Measurements from ENCODE around the gene DZIP1L.

DZIP1L gene

DNA sequence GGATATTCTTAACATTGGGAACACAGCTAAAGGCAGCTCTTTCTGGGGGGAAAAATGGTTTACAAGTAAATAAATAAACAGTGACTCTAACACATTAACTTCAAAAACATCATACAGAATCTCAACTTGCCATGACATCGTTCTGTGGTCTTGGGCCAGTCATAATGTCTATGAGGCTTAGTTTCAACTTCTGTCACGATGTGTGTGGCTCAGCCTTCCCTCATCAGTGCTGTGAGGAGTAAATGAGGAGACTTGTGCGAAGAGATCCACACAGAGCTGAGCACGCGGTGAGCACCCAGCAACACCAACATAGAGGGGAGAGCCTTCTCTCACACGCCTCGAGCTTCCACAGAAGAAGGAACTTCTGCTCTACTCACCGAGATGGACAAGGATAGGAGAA, 49.0 kb downstream of the DZIP1L start:
- DNase-seq, result no peak

DNA sequence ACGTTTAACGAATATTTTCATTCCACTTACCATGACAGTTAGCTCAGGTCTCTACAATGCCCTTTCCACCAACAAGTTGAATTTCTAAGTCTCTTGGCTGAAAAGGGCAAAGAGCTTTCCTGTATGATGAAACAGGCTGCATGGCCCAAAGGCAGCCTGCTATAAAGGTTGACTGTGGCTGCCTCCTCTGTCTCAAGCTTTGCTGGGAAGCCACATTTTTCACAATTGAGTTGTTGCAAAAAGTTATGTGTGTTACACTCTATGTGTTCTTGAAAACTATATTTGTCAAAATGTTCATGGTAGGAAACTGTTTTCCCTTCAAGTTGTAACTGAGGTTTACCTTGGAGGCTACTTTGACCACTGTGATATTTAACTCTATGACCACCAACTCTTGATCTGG, 49.5 kb downstream of the DZIP1L start:
- no peak for DNase-seq

DNA sequence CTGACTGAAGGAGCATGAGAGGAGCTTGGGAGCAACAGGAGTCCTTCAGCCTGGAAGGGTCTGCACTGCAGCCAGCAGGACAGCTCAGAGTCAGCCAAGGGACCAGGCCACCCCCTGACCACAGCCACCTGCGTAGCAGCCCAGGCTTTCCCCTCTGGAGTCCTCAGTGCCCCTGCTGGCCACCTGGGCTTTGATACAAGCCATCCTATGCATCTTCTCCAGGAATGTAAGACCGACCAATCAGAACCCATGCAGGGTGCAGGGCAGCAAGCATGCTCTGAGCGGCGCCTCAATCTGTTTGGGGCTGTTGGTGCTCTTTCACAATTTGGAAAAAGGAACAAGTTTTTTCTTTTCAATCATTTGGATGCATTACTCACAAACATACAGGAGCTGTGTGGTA, 52.0 kb downstream of the DZIP1L start:
- no peak for DNase-seq

DNA sequence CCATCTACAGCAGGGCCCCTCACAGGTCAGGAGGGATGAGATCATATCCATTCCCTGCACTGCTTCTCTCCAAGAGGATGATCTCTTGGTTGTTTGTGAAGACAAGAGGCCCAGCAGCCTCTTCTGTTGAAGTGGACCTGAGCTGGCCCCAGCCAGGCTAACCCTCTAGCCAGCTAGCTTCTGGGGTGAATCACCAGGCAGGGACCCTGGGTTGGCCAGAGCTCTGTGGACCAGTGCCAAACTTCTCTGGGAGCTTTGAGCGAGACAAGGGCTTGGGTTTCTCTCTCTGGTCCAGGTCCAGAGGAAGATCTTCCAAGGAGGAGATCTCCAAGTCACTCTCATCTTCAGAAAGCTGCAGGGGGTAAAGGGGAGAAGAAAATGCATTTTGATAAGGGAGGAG, 52.8 kb downstream of the DZIP1L start:
- DNase-seq, result no peak

DNA sequence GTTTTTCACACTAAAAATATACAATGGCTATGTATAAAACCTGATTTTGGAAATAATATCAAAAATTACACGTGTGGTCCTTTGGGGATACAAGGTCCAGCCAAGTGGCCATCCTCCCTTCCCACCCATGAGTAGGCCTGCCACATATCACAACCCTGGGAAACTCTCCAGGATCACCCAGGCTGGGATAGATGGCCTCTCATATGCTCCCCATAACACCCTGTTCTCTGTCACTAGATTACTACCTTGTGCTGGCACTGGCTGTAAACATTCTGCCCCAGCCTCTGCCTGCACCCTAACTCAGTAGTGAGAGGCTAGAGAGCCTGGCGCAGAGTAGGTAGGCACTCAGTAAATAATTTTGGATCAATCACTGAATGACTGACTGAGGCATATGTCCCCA, 53.4 kb downstream of the DZIP1L start:
- no peak for DNase-seq

DNA sequence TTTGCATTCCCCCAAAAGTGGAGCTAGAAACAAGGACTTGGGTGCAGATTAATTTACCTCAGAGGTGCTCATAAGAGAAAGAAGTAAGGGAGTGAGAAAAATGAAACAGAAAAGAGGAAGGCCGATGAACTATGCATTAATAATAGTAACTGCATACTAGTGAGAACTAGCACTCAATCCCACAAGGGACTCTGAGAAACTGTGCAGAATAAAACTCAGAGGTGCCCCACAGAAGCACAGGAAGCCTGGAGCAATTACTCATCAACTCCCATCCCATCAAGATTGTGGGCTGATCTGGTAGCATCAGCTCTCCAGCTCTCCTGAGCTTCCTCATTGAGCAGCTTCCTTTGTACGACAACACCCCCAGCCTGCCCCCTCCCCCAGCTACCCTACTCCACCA, 54.6 kb downstream of the DZIP1L start:
- no peak for DNase-seq

DNA sequence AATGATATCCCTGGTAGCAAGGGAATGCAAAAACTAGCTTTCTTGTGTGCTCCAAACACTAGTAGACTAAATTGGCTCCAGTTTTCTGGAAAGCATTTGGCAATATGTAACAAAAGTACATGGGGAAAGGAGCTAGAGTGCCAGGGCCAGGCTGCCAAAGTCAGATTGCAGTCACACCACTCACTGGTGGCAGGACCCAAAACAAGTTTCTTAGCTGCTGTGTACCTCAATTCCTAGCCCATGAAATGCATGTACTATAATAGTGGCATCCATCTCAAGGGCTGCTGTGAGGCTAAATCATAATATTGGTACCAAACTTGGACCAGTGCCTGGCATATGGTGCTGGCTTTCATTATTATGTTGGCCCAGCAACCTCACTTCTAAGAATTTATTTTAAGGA, 56.1 kb downstream of the DZIP1L start:
- DNase-seq, result no peak

DNA sequence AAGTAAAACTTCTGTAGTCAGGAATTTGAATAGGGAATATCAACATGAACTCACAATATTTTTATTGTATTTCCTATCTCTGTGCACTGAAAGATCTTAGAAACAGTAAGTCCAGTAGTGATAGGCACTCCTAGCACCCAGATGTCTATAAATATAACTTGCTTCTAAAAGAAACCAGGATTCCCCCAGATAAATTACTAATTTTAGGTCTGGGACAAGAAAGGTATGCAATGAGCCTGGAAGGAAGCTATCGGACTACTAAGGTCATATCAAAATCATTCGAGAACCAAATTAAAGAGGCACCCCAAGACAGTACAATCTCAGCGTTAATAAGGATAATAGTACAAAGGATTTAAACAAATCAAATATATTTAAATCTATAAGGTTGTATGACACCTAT, 58.0 kb downstream of the DZIP1L start:
- DNase-seq, result no peak

DNA sequence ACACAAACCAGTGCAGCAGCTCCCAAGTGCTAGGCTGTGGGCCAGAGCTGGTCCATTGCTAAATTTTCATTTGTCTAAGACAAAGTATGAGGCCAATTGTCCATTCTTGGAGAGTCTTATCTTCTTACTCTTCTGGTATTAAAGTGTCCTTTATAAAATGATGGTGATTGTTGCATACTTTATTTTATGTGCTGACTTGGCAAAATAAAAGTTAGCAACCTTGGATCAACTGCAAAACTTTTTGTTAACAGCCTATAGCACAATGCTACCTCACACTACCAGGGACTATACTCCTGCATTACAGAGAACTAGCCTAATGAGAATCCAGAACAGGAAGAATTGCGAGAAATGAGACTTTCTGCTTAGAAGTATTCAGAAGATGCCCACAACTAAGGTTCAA, 61.4 kb downstream of the DZIP1L start:
- no peak for DNase-seq

DNA sequence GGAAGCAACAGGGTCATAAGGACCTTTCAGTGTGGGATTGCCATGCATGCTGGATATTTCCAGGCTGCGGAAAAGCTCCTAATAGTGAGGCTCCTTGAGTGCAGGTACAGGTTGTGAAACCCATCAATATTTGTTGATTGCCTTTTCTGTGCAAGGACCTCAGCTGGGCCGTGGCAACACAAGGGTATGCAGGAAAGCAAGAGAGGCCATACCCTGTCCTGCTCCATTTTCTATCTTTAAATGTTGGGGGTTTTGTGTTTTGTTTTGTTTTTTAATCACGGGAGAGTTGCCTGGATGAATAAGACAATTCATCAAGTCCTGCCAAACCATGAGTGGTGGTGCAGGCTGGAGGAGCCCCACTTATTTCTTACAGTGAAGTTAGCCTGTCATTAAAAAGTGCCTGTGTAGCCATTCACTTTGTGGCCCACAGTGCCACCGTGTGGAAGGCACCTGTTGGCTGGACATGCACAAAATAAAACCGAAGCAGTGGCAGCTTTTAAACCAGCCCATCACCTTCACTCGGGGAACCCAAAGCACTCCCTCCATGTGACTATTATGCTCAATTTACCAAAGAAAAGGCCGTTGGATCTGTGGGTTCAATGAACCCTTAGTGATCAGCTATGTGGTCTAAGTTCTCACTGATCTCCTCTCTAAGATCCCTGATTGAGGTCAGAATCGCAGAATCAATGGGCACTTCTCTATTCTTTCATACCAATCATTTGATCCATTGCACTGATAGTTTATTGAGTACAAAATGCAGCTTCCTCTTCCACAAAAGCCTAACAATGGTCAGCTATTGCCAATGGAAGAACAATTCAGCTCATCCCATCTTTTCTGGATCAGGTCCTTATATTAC, 63.2 kb downstream of the DZIP1L start:
- DNase-seq, result no peak

DNA sequence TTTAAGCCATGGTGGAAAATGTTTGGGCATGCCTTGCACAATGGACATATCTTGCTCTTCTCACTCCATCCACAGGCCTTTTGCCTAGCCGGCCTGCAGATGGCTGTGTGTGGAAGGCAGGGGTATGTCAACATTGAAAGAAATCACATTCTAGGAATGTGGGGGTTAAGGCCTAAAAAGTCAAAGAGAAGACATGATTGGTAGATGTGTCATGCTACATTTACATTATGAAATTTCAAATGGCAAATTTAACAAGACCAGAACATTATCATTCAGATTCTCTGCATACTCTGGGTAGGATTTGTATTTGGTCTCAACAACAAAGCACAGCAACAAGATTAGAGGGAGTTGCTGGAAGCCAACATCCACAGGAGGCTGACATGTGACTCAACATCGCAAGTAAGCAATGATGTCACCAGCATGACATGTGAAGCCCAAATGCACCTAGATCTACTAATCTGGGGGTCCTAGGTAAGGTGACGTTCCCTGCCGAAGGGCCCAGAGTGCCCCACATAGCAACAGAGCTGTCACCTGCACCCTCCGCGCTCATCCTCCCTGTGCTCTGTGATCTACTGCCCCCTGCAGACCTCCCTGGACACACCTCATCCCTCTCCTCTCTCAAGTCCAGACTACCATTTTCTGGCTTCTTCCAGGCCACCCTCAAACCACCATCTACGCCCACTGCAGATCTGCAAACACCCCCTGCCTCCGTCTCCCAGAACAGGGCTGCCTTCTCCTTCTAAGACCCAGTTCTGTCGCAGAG, 66.1 kb downstream of the DZIP1L start:
- DNase-seq, result no peak

DNA sequence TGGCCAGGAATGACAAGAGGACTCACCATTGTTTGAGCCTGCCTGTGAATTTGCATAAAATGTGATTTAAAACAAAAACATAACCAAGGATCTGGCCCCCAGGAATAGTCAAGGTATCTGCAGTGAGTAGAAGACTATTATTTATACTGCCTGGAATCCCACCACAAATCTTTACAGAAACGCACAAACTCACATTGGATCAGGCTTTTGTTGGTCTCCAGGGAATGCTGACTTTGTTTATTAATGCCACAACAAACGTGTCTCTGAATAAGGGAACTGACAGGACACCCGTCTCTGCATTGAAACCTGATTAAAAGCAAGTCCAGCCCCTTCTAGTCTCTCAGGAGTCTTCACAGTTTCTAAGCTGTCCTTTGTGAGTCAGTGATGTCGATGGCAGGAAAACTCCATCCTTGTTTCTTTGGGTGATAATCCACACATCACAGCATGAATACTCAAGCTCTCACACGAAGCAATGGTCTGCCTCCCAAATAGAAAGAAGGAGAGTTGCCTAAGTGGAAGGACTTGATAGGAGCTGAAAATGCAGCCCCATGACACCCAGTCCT, 67.7 kb downstream of the DZIP1L start:
- no peak for DNase-seq

DNA sequence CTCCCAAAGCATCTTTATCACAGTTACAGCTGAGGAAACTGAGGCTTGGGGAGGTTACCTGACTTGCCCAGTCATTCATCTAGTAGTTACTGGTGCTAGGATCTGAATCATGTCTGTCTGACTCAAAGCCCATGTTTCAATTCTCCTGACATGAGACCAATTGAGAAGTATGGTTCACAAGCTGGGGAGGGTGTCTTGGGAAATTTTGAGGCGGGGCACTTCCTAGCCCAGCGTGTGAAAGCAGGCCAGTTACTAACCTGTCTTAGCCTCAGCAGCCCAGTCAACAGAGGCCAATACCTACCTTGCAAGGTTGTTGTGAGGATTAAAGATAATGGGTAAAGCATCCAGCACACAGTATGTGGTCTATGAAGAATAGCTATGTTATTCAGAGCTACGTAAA, 68.5 kb downstream of the DZIP1L start:
- no peak for DNase-seq

DNA sequence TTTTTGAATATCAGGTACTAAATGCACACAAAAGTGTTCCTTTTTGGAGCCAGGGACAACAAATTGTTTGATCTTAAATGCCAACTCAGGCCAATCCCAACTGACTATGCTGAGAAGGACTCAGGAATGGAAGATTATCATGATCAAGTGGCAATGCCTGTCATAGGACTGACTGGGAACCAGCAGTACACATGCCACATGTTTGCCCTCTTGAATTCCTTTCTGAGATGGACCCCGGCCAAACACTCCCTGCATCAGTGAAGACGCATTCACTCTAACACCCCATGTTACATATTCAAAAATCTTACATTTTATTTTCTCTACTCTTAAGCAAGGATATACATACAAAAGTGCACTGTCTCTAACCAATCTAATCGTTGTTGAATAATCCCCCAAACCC, 69.3 kb downstream of the DZIP1L start:
- no peak for DNase-seq

DNA sequence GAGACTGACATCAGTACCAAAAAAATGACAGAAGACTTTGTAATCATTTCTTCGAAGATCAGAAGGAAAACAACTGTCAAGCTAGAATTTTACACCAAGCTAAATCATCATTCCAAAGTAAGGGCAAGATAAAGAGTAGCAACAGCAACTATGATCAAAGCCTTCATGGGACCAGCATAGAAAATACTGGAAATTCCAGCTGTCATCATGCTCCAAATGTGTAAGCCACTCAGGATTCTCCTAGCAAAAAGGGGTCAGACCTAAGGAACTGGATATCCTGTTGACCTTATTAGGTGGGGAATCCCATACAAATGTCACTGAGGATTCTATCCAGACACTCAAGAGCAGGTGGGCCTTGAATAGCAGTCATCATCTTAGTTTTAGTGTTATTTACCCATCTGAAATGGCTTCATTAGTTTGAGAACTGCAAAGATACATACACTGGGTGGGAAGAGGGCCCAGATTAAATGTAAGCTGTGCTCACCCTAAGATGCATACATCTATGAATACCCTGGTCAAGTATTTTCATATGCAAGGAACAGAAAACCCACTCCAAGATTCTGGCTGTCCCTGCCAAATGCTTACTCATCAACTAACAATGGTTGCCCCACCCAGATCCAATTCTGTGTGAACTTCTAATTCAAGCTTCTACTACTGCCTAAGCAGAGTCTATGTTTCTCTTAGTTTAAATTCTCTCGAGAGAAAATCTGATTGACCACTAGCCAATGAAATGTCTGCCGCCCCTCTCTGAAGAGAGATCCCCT, 72.0 kb downstream of the DZIP1L start:
- no peak for DNase-seq

DNA sequence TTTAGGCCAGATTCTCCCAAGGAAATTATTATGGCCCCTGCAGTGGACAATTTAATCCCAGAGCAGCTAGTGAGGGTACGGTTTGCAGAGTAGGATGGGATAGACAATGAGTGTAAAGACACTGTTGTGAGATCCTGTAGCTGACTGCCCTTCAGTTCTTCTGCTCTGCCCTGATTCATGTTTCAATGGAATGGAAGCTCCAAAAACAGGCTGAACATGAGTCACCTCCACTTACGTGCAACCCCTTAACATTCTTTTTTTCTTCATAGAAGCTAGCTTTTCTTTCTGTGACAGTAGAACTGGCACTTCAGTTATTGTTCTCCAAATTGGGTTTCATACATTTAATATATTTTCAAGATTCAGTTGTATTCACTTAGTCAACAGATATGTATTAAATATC, 73.4 kb downstream of the DZIP1L start:
- no peak for DNase-seq

DNA sequence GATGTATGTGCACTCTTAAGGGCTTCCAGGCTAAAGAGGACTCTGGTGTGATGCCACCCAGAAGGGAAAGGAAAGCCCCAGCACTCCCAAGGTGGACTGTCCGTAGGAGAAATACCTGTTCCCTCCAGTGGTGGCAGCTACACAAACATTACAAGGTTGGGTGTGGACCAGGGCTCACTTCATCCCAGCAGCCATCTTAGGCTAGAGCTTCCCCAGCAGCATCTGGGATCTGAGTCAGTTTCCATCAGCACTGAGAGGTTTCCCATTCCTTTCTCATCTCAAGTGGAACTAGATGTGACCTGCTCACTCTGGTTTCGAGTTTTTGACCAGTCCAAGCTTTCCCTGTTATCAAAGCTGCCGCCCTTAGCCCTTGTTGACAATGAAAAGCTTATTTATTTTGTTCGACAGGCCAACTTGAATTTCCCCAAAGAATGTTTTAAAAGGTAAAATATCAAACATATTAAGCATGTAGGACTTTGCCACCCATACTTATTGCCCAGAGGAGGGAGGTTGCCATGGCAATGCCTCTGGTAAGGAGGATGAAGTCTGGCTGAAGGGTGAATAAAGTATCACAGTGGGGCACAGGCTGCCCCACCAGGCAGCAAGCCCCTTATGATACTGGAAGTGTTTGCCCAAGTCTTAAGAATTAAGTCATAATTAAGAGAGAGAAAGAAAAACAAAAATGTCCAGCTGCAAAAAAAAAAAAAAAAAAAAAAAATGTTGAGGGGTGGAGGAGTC, 76.5 kb downstream of the DZIP1L start:
- DNase-seq, result no peak

DNA sequence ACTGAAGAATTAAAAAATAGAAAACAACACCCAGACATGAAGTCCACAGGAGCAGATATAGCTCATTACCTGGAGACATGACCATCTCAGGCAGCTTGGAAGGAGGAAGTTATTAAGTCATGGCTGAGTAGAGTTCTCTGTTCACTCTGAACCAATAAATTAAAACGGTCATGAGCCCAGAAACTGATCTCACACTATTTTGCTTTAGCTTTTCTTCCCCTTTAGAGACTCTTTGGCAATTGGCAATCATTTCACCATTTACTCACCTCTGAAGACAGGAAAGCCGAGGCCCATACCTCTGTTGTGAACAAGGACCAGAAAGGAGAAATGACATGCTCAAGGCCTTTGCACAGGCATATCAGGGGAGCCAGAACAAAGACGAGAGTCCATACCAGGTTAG, 78.8 kb downstream of the DZIP1L start:
- no peak for DNase-seq

DNA sequence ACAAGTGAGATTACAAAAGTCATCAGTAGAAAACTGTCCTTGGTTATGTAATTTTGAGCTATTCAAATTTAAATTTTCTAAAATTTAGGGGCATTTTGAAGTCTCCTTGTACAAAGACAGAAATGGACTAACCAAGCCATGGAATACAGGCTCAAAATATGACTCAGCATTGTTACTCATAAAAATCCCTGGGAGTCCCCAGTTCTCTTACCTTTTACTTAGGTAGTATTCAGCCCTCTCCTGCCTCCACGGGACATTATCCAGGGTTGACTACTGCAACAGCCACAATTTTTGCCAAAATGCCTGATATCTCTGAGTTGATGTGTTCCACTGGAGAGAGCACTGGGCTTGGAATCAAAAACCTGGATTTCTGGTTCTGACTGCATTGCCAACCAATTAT, 80.5 kb downstream of the DZIP1L start:
- DNase-seq, result no peak

DNA sequence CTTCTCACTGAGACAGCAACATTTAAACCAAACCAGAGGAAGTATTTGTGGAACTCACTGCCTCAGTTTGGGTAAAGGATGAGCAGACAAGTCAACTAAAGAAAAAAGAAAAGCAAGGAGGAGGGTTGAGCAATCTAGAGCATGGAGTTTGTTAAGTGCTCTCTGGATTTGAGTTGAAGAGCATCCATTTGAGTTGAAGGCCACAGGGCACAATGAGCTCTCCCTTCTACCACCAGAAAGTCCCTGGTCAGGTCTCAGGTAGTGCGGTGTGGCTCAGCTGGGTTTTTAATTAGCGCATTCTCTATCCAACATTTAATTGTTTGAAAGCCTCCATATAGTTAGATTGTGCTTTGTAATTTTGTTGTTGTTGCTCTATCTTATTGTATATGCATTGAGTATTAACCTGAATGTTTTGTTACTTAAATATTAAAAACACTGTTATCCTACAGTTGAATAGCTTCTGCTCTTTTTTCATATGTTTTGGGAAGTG, 82.2 kb downstream of the DZIP1L start:
- DNase-seq, result no peak

DNA sequence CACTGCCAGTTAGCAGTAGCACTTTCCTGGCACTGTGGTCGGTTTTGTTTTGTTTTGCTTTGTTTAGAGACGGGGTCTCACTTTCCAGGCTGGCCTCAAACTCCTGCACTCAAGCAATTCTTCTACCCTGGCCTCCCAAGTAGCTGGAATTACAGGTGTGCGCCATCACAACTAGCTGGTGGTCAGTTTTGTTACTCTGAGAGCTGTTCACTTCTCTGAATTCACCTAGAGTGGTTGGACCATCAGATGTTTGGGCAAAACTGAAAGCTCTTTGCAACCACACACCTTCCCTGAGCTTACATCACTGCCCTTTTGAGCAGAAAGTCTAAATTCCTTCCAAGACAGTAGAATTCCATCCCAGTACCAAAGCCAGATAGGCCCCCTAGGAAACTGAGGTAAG, 82.8 kb downstream of the DZIP1L start:
- no peak for DNase-seq

DNA sequence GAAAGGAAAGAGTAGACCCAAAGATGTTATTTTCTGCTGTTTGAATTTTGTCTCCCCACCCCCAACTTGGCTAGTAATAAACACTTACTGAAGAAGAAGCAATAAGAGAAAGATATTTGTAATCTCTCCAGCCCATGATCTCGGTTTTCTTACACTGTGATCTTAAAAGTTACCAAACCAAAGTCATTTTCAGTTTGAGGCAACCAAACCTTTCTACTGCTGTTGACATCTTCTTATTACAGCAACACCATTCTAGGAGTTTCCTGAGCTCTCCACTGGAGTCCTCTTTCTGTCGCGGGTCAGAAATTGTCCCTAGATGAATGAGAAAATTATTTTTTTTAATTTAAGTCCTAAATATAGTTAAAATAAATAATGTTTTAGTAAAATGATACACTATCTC, 83.9 kb downstream of the DZIP1L start:
- DNase-seq, result no peak
